Fibroblast of upper back skin (primary cell): Measurements from ENCODE around the gene PIGH.
"Not testable (repeated sequence)": the region's sequence is repeated elsewhere in the genome, so short reads cannot be mapped to it uniquely, and the experiment has no call there.

Experiments
- DNase-seq: peaks from one replicate; pipeline ENCODE4 v3.0.0-alpha.2; 2013

PIGH gene

GRCh38 chr14:67547224-67547780, 52.8 kb downstream of the PIGH start:
- no peak for DNase-seq

GRCh38 chr14:67544590-67544989, 55.5 kb downstream of the PIGH start:
- DNase-seq, result no peak

GRCh38 chr14:67542620-67543019, 57.4 kb downstream of the PIGH start:
- not testable (repeated sequence) for DNase-seq

- no peak for DNase-seq
Measured at GRCh38 chr14:67541448-67542387, 58.4 kb downstream of the PIGH start.
